NCI-H69 (cell line): ENCODE measurements around the gene MBNL2.
A peak's percentile ranks its signal among the peaks of the same experiment; 100 is the strongest.

ENCODE experiments used
- DNase-seq: peaks from one replicate; lab custom pipeline; 2025; lab: John Stamatoyannopoulos, UW

The MBNL2 gene

GRCh38 chr13:97301382-97302095, 79.4 kb downstream of the MBNL2 start:
- DNase-seq, result no peak

- peak; percentile 8 for DNase-seq
Measured at GRCh38 chr13:97302611-97303010, 80.5 kb downstream of the MBNL2 start.

DNA sequence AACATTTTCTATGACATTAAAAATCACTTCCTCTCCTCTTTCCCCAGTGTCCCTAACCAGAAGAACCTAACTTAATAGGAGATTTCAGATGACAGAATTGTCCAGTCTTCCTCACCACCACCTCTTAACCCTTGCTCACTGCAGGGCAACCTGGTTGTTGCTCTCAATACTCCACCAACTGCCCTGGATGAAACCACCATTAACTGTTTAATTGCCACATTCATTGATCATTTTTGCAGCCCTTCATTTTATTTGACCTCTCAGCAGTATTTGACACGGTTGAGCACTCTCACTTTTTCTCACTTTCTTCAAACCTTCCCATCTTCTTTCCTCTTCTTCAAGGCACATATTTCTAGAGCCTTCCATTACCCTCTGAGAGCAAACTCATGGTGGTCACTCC, 84.0 kb downstream of the MBNL2 start:
- no peak for DNase-seq

GRCh38 chr13:97306645-97307044, 84.5 kb downstream of the MBNL2 start:
- DNase-seq, result peak; percentile 37

DNA sequence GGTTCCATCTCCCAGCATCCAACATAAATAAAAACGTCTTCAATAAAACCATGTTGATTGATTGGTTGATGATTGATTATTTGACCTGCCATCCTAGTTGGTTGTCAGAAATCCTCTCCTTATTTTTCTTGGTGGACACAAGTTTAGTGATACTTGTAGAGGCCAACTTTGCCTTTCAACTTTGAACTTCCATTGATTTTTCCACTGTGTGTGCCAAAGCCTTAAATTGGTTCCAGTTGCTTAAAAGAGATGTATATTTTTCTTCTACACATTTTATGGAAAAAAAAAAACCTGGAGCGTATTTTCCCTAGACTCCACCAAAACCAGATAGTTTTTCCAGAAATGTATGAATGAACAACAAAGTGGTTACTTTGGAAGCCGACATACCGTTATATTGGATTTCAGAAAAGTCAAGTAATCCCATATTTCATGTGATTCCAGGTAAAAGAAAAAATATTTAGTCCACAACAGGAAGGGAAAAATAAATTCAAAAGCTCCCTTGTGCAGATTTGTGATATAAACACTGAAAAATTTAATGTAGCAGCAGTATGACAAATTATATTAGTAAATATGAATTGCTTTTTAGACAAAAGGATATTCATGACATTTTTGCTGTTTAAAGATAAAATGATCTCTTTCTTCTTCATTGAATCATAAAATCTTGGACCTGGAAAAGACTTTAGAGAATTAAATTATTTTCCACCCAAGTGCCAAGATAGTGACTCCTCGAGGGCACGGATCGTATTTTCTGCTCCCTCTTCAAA, 85.2 kb downstream of the MBNL2 start:
- no peak for DNase-seq

GRCh38 chr13:97307882-97308624, 85.9 kb downstream of the MBNL2 start:
- DNase-seq, result peak; percentile 91

DNA sequence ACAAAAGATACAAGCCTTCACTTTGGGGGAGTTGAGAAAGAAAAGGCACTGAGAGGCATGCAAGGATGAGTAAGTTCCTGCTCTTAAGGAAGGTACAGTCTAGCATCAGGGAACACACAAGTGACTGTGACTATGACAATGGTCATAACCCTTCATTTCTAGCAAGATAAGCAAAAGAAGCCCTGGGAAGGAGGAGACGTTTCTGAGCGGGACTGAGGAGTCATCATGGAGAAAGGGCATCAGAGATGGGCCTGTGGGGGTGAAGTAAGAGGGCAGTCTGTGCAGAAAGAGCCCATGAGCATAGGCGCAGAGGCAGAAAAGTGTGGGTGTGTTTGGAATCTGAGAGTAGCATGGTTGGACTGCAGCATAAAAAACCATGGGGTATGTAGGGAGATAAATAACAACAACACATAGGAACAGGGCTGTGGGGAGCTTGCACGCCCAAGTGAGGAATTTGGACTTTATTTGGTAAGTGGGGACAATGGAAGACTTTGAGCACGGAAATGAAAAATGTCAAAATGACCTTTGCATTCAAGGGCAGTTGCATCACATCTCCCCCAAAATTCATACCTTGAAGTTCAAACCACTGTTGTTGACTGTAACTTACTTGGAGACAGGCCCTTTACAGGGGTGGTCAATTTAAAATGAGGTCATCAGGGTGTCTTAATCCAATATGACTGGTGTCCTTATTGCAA, 86.7 kb downstream of the MBNL2 start:
- no peak for DNase-seq

DNA sequence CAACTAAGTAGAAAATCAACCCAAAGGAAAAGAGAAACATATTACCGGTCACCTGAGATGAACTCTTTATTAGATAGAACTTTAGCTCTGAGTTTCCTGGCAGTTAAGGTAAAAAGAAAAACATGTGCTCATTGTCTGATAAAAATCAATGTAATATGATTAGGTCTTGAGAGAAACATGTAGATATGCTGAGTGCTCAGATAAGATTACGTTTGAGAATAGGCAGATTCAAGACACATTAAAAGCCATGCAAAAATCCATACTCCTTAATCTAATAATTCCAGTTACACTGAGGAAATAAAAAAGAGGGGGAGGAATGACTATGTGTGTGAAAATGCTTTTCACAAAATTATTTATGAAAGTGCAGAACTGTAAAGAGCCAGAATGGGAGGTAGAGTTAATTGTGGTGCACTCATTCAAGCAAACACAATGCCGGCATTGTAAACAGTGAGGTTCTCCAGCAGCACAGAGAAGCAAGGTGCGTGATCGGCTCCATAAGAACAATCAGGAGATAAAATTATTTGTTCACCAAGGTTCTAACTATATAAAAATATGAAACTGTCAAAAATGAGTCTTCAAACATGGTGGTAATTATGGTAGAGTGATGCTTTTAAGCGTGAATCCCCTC, 88.8 kb downstream of the MBNL2 start:
- peak; percentile 62 for DNase-seq

- no peak for DNase-seq
Measured at GRCh38 chr13:97311956-97312355, 89.8 kb downstream of the MBNL2 start.

- no peak for DNase-seq
Measured at GRCh38 chr13:97313551-97314260, 91.6 kb downstream of the MBNL2 start.

- DNase-seq, result no peak
Measured at GRCh38 chr13:97316390-97316789, 94.3 kb downstream of the MBNL2 start.

DNA sequence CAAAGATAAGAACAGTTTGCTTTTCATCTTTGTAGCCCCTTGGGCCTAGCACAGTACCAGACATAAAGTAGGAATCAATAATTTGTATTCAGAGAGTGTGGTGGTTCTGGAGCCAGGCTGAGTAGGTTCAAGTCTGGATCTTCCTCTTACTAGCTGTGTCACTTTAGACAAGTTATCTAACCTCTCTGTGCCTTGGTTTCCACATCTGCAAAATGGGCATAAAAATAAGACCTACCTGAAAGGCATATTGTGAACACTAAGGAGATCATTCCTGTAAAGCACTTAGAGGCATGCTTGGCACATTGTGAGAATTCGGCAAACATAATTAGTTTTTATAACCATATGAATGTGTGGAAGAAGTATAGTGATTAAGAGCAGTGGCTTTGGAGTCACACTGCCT, 95.8 kb downstream of the MBNL2 start:
- DNase-seq, result no peak

GRCh38 chr13:97318532-97318931, 96.4 kb downstream of the MBNL2 start:
- DNase-seq, result no peak

DNA sequence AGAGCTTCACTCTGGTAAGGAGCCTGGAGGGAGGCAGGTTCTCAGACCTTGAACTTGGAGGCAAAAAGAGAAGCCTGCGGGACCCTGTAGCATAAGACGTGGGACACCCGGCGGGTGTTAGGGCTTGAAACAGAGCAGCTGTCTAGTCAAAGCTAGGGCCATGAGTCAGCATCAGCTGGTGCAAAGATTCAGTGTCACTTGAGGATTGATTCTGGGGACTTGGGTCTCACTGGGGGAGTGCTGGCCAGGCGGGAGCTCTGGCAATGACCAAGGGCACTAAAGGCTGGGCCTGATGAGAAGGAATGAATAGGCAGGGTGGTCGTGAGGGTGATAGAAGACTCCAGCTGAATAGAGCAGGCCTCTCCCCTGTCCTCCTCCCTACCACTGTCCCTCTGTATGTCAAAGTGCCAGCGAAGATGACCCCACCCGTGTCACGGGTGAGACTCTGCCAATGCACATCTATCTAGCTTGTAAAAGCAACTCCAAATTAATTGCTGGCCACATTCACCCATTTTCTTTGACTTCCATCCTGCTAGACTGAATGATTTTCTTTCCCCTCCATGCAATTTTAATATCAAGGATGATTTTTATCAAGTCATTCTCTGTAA, 97.1 kb downstream of the MBNL2 start:
- DNase-seq, result no peak

DNA sequence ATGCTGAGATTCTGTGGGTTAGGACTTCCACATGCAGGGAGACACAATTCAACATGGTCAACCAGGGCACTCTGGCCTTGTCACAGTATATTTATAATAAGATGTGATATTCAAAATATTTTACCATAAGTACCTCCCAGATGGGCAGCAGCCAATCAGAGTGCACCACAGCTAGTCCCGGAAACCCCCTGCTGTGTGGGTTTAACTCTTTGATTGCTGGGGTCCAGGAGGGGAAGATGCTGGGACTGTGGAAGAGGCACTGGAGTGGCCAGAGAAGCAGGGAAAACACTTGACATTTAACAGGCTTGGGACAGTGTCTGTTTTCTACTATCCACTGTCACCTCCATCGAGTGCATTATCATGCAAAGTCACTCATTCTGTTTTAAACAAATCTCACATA, 99.0 kb downstream of the MBNL2 start:
- no peak for DNase-seq

DNA sequence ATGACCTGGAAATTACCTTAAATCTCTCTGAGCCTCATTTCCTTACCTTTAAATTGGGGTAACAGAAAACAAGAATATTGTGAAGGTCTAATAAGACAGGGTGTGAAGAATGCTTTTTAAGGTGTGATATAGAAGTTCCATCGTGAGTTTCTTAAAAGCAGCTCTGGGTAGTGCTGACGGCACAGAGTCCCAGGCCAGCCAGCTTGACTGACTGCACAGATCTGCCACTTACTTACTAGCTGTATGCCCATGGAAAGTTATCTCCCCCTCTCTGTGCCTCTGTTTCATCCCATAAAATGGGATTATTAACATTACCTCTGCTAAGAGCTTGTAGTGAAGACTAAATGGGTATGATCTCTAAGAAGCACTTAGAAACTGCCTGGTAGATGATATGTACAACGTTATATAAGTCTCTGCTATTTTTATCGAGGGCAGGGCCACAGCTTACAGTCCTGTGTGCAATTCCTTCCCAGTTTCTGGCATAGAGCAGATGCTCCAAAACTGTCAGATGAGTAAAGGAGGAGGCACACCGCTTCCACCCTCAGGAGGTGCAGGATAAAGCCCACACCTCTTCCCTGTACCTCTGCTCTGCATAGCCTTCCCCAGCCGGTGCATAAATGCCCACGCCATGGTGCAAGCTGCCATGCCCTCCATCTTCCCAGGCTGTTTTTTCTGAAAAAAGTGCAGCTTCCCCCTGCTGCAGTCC, 99.6 kb downstream of the MBNL2 start:
- DNase-seq, result no peak

DNA sequence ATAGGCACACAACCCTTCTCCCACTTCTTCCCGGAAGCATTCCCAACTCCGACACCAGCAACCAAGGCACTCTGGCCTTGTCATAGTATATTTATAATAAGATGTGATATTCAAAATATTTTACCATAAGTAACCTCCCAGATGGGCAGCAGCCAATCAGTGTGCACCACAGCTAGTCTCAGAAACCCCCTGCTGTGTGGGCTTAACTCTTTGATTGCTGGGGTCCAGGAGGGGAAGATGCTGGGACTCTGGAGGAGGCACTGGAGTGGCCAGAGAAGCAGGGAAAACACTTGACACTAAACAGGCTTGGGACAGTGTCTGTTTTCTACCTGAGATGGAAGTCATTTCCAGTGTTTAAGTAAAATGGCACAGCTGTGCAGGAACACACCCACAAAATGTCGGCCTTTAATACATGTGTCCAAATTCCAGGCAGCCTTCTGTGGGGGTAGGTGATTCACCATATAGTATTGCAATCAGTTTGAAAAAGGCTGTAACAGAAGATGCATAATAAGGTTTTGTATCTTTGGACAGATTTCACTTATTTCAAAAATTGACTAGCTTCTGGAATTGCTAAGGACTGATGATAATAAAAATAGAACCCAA, 100.7 kb downstream of the MBNL2 start:
- DNase-seq, result no peak

GRCh38 chr13:97324115-97324514, 102.0 kb downstream of the MBNL2 start:
- DNase-seq, result no peak

DNA sequence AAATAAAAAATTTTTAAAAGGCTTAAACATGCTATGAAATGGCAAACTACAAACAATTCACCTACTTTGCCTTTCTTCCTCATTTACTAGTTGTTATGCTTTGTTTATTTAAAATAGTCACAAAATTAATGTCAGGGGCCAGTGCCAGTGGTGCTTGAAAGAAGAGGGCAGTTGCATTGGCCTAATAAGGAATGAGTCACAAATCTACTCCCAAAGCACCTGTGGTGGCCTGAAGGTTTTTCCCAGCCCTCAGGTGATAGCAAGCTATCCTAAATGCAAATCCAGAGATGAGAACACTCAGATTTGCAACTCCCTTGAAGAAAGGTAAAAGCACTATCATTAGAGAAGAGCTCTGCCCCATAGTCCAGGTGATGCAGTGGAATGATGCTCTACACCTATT, 103.6 kb downstream of the MBNL2 start:
- DNase-seq, result no peak

GRCh38 chr13:97327086-97327485, 105.0 kb downstream of the MBNL2 start:
- DNase-seq, result no peak
